ENCODE data around the gene ANKZF1. TPM values are rescaled to one million over a fixed set of nuclear protein-coding genes. Genes with fewer than 3 reads are reported as not detected.

Gene ANKZF1
- total and polyA plus RNA-seq, 10 of the 15 experiments (the other 5 are each of a cell fraction or from before 2014, with no cell fraction given), result 3.1 to 104 (median 35.0) TPM

GRCh38 chr2:219270055-219270372 lies 40.4 kb downstream of the ANKZF1 start:
- no peak for ATAC-seq

GRCh38 chr2:219271021-219271420 lies 41.4 kb downstream of the ANKZF1 start:
- ChIA-PET CTCF (interaction anchor here (0.9 kb wide), 1 partner anchor 101 kb away, joined by 3 read pairs; no protein-coding TSS in a partner anchor), POLR2A (interaction anchor here (0.9 kb wide), 1 partner anchor 29 kb away, joined by 3 read pairs; no protein-coding TSS in a partner anchor)
- FAIRE-seq, result no peak

More at GRCh38 chr2:219270055-219270372, 40.4 kb downstream of the ANKZF1 start:
- Histone ChIP-seq H4K20me1 (ENCODE audit: control insufficient read depth, insufficient read depth) (no peaks in the 10 kb centered on the region), H3K4me1 (ENCODE audit: control insufficient read depth, insufficient read depth, low read length) (no peaks in the 10 kb centered on the region), H3K27ac (ENCODE audit: control insufficient read depth, insufficient read depth) (no peak overlapping the region), H3K9me3 (replicated peaks; ENCODE audit: control insufficient read depth, insufficient read depth, low read length) (no peaks in the 10 kb centered on the region), H3K4me2 (ENCODE audit: control insufficient read depth, insufficient read depth) (no peak overlapping the region), H3K27me3 (replicated peaks in 1 of 2; ENCODE audit: control insufficient read depth in 2 of 2, insufficient read depth in 2 of 2, low read length in 1 of 2) (no peaks in the 10 kb centered on the region), H3K4me3 (no peak overlapping the region), H3K36me3 (ENCODE audit: control insufficient read depth in 2 of 2, insufficient read depth in 2 of 2, low read length in 1 of 2) (no peaks in the 10 kb centered on the region), H3K79me2 (ENCODE audit: control insufficient read depth, insufficient read depth, low read length) (no peaks in the 10 kb centered on the region), H3K9ac (ENCODE audit: control insufficient read depth, insufficient read depth, low read length) (no peak overlapping the region), H2AFZ (ENCODE audit: control insufficient read depth, low read depth, low read length) (no peak overlapping the region)
- no peak for TF ChIP-seq NBN (IDR thresholded peaks at IDR 0.05)
- TF ChIP-seq HDAC2 (IDR thresholded peaks at IDR 0.05), result no peak
- TF ChIP-seq LARP7 (IDR thresholded peaks at IDR 0.05), result no peak
- TF ChIP-seq SIN3A (IDR thresholded peaks at IDR 0.05; ENCODE audit: low read depth, low read length), result no peak
- no peak for TF ChIP-seq TCF3 (IDR thresholded peaks at IDR 0.05; ENCODE audit: borderline replicate concordance, insufficient read depth, low read depth, low read length)
- no peak for TF ChIP-seq STAT1 (conservative IDR thresholded peaks at IDR 0.05)
- no peak for TF ChIP-seq MTA2 (IDR thresholded peaks at IDR 0.05; ENCODE audit: low read depth)
- no peak for TF ChIP-seq SMAD1 (IDR thresholded peaks at IDR 0.05; ENCODE audit: low read depth, partially characterized antibody)
- no peak for TF ChIP-seq RAD21 (IDR thresholded peaks at IDR 0.05; ENCODE audit: insufficient read depth, low read depth, low read length)
- in situ Hi-C loops (cut with MboI) (no loop called here), intact Hi-C loops (cut with micrococcal nuclease; ENCODE audit: unreplicated experiment) (no loop called here)
- ChIA-PET SMC1A (ENCODE audit: uncharacterized antibody, unreplicated experiment) (interaction anchor here (1.0 to 1.8 kb wide), 2 partner anchors 25 kb away, joined by 4 to 6 read pairs; partner anchors contain the start of genes GLB1L and STK16), RAD21 (ENCODE audit: unreplicated experiment) (interaction anchor here (1.1 kb wide), 1 partner anchor 15 kb away, joined by 3 read pairs; no protein-coding TSS in a partner anchor), POLR2A (interaction anchor here (1.3 to 1.4 kb wide), 2 partner anchors 8 to 63 kb away, joined by 4 to 8 read pairs; partner anchors contain the start of gene ZFAND2B), CTCF (interaction anchor here (0.9 to 1.6 kb wide), 4 partner anchors 8 to 100 kb away, joined by 3 to 4 read pairs (median 4); no protein-coding TSS in a partner anchor)
- DNase-seq (ENCODE audit: low read depth, low spot score), result no peak
- WGBS (ENCODE audit: insufficient coverage, insufficient replicate concordance, low lambda C conversion rate, missing lambda C conversion rate), result 40% methylated on average over 5 of the region's 5 CpGs
- no peak for FAIRE-seq
- no TSS peak for BruUV-seq (replicated peaks)

More at GRCh38 chr2:219271021-219271420, 41.4 kb downstream of the ANKZF1 start:
- Histone ChIP-seq H3K9me3 (replicated peaks; ENCODE audit: control insufficient read depth, insufficient read depth, low read length) (no peaks in the 10 kb centered on the region), H3K9ac (ENCODE audit: control insufficient read depth, insufficient read depth, low read length) (no peak overlapping the region), H2AFZ (ENCODE audit: control insufficient read depth, low read depth, low read length) (no peak overlapping the region), H3K4me3 (no peak overlapping the region), H4K20me1 (ENCODE audit: control insufficient read depth, insufficient read depth) (no peaks in the 10 kb centered on the region), H3K4me1 (ENCODE audit: control insufficient read depth, insufficient read depth, low read length) (no peaks in the 10 kb centered on the region), H3K4me2 (ENCODE audit: control insufficient read depth, insufficient read depth) (no peak overlapping the region), H3K27me3 (replicated peaks in 1 of 2; ENCODE audit: control insufficient read depth in 2 of 2, insufficient read depth in 2 of 2, low read length in 1 of 2) (no peaks in the 10 kb centered on the region), H3K27ac (ENCODE audit: control insufficient read depth, insufficient read depth) (no peak overlapping the region), H3K79me2 (ENCODE audit: control insufficient read depth, insufficient read depth, low read length) (no peaks in the 10 kb centered on the region), H3K36me3 (ENCODE audit: control insufficient read depth in 2 of 2, insufficient read depth in 2 of 2, low read length in 1 of 2) (no peaks in the 10 kb centered on the region)
- RAD21 ChIA-PET (ENCODE audit: unreplicated experiment), result no interaction called here
- TF ChIP-seq PAX5 (IDR thresholded peaks at IDR 0.05; ENCODE audit: borderline replicate concordance, low read depth, low read length), result no peak
- 63% methylated on average over 2 of the region's 2 CpGs for WGBS (ENCODE audit: insufficient coverage, insufficient replicate concordance, low lambda C conversion rate, missing lambda C conversion rate)
- DNase-seq (ENCODE audit: low read depth, low spot score), result no peak
- BruUV-seq (replicated peaks), result no TSS peak
- in situ Hi-C loops (cut with MboI), result no loop called here
- SMC1A ChIA-PET (ENCODE audit: uncharacterized antibody, unreplicated experiment), result no interaction called here
- intact Hi-C loops (cut with micrococcal nuclease; ENCODE audit: unreplicated experiment), result no loop called here
- no peak for ATAC-seq
